CD4-positive, alpha-beta T cell treated with Interferon gamma for 1 hour (primary cell): ENCODE data around the gene PREB.

ENCODE experiments used
- DNase-seq: peaks from one replicate; pipeline ENCODE4 v3.0.0-alpha.2; 2020

The PREB gene

GRCh38 chr2:27152102-27152795, 17.8 kb upstream of the PREB start:
- DNase-seq, result no peak

GRCh38 chr2:27150639-27151230, 16.3 kb upstream of the PREB start:
- DNase-seq, result no peak

GRCh38 chr2:27149570-27150405, 15.4 kb upstream of the PREB start:
- DNase-seq, result no peak

- DNase-seq, result no peak
These were observed 14.5 kb upstream of the PREB start, which contains the start of gene TCF23 for GRCh38 chr2:27148801-27149439. Gene TCF23 (plus strand): TSS chr2:27149004. CDS start chr2:27149134, 130 bp downstream.

- no peak for DNase-seq
These were observed 13.5 kb upstream of the PREB start for GRCh38 chr2:27147935-27148334.

- no peak for DNase-seq
These were observed 11.2 kb upstream of the PREB start for GRCh38 chr2:27145682-27146081.

GRCh38 chr2:27143285-27143684, 8.8 kb upstream of the PREB start:
- no peak for DNase-seq

- no peak for DNase-seq
These were observed 4.9 kb upstream of the PREB start, which contains the start of gene PRR30 for GRCh38 chr2:27139310-27139709. Gene PRR30 (minus strand): TSS chr2:27139410. CDS start chr2:27138329, 1,081 bp downstream.

- DNase-seq, result no peak
These were observed 3.7 kb upstream of the PREB start for GRCh38 chr2:27138111-27138510.

- DNase-seq, result no peak
These were observed 3.0 kb upstream of the PREB start for GRCh38 chr2:27137322-27137935.

GRCh38 chr2:27136751-27137150, 2.3 kb upstream of the PREB start:
- no peak for DNase-seq

- DNase-seq, result no peak
These were observed 1.1 kb upstream of the PREB start for GRCh38 chr2:27135478-27135955.

GRCh38 chr2:27134781-27135477, 493 bp upstream of the PREB start:
- DNase-seq, result no peak

GRCh38 chr2:27133195-27133875, 1.1 kb downstream of the PREB start:
- DNase-seq, result no peak

- no peak for DNase-seq
These were observed 3.0 kb downstream of the PREB start for GRCh38 chr2:27131429-27131828.

- DNase-seq, result no peak
These were observed 4.0 kb downstream of the PREB start for GRCh38 chr2:27130396-27130795.

GRCh38 chr2:27128668-27129571, 5.5 kb downstream of the PREB start:
- no peak for DNase-seq

GRCh38 chr2:27127883-27128667, 6.4 kb downstream of the PREB start:
- DNase-seq, result no peak

GRCh38 chr2:27126252-27126710, 8.2 kb downstream of the PREB start:
- DNase-seq, result no peak
